ENCODE data around the gene PARD6G.

PARD6G gene

DNA sequence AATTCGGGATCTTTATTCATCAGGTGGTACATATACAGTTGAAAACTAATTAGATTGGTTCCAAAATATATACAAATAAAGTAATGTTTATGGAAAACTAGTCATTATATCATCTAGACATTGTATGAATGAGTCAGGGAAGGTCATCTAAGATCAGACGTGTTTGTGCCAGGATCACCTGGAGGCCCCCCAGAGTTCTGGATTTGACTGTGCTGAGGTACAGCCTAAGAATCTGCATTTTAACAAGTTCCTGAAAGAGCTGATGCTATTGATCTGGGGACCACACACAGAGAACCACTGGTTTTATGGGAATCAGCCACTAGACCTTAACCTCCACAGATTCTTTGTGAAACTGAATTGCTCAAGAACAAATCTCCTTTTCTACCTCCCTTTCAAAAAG lies 43.2 kb downstream of the PARD6G start:
- TF ChIP-seq CTCF (IDR thresholded peaks at IDR 0.05): no peak
- Histone ChIP-seq H3K4me3 (ENCODE audit: low read depth in 1 of 2, low read length in 1 of 2) (no peak overlapping the region), H3K27me3 (peaks cover 10% of the 10 kb centered on the region), H3K36me3 (no peaks in the 10 kb centered on the region), H3K4me1 (ENCODE audit: control insufficient read depth in 1 of 2, insufficient read depth in 1 of 2, low read depth in 1 of 2, low read length in 1 of 2) (no peaks in the 10 kb centered on the region), H3K27ac (no peak overlapping the region), H3K9me3 (no peaks in the 10 kb centered on the region)

DNA sequence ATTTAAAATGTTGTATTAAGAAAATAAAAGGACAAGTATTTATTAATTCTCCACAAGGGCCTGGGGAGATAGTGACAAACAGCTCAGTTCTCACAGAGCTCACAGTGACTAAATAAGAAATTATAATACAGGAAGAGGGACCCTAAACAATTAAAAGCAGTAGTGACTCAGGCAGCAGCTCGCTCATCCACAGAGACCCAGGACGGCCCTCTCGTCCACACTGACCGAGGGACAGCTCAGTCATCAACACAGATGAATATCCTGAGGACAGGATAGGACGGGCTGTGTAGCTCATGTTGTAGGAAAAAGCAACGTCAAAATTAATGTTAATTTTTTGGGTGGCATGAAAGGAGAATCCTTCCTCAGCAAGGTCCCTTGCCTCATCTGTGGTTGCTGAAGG lies 44.1 kb downstream of the PARD6G start:
- Histone ChIP-seq H3K4me3 (ENCODE audit: low read depth in 1 of 2, low read length in 1 of 2) (no peak overlapping the region), H3K27ac (no peak overlapping the region), H3K27me3 (peaks cover under 1% of the 10 kb centered on the region), H3K36me3 (no peaks in the 10 kb centered on the region), H3K9me3 (no peaks in the 10 kb centered on the region), H3K4me1 (ENCODE audit: control insufficient read depth in 1 of 2, insufficient read depth in 1 of 2, low read depth in 1 of 2, low read length in 1 of 2) (no peaks in the 10 kb centered on the region)
- no peak for TF ChIP-seq CTCF (IDR thresholded peaks at IDR 0.05)

GRCh38 chr18:80202264-80202998 lies 44.9 kb downstream of the PARD6G start:
- no peak for TF ChIP-seq CTCF (IDR thresholded peaks at IDR 0.05)
- H3K4me1 ChIP-seq (ENCODE audit: control insufficient read depth in 1 of 2, insufficient read depth in 1 of 2, low read depth in 1 of 2, low read length in 1 of 2): no peaks in the 10 kb centered on the region

GRCh38 chr18:80201739-80202138 lies 45.6 kb downstream of the PARD6G start:
- TF ChIP-seq CTCF (IDR thresholded peaks at IDR 0.05): no peak
- Histone ChIP-seq H3K36me3 (no peaks in the 10 kb centered on the region), H3K4me1 (ENCODE audit: control insufficient read depth in 1 of 2, insufficient read depth in 1 of 2, low read depth in 1 of 2, low read length in 1 of 2) (no peaks in the 10 kb centered on the region), H3K27ac (no peak overlapping the region), H3K27me3 (peaks cover 10% of the 10 kb centered on the region), H3K4me3 (ENCODE audit: low read depth in 1 of 2, low read length in 1 of 2) (no peak overlapping the region), H3K9me3 (no peaks in the 10 kb centered on the region)

More at GRCh38 chr18:80202264-80202998, 44.9 kb downstream of the PARD6G start:
- H3K36me3 ChIP-seq: no peaks in the 10 kb centered on the region
- no peaks in the 10 kb centered on the region for H3K9me3 ChIP-seq
- H3K27me3 ChIP-seq: peaks cover 4% of the 10 kb centered on the region
- H3K4me3 ChIP-seq (ENCODE audit: low read depth in 1 of 2, low read length in 1 of 2): no peak overlapping the region
- H3K27ac ChIP-seq: no peak overlapping the region

- TF ChIP-seq CTCF (IDR thresholded peaks at IDR 0.05): no peak
- H3K27me3 ChIP-seq: peaks cover 16% of the 10 kb centered on the region
- no peaks in the 10 kb centered on the region for H3K36me3 ChIP-seq
- H3K4me3 ChIP-seq (ENCODE audit: low read depth in 1 of 2, low read length in 1 of 2): no peak overlapping the region
- no peaks in the 10 kb centered on the region for H3K9me3 ChIP-seq
- H3K27ac ChIP-seq: no peak overlapping the region
- no peaks in the 10 kb centered on the region for H3K4me1 ChIP-seq (ENCODE audit: control insufficient read depth in 1 of 2, insufficient read depth in 1 of 2, low read depth in 1 of 2, low read length in 1 of 2)
These were observed 46.2 kb downstream of the PARD6G start for GRCh38 chr18:80200932-80201672.

All from neutrophil (primary cell).